ENCODE measurements around the gene PRKCA. TPM values are rescaled to one million over a fixed set of nuclear protein-coding genes. Genes with fewer than 3 reads are reported as not detected.
A peak's percentile ranks its signal among the peaks of the same experiment; 100 is the strongest.

PRKCA gene
- total and polyA plus RNA-seq, 4 experiments from 2014 or later: 1.1 to 107 (median 56.1) TPM

DNA sequence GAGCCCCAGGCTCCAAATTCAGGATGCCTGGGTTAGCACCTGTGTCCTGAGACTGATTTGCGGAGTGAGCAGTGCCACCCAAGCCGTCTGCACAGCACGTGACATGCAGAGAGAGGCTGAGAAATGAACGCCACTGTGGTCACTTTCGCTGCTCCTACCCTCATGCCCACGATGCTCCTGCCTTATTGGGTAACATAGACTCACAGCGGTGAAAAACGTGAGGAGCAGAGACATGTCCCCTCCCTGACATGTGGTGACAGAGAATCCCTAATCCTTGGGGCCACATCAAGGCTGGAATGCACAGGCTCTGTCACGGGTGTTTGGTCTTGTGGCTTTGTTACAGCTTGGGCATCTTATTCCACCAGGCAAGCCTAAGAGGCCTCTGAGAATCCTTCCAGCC lies 480.4 kb downstream of the PRKCA start:
- no peaks in the 10 kb centered on the region for H3K9me3 Mint-ChIP-seq
- ChIA-PET POLR2A (ENCODE audit: partially characterized antibody) (no interaction called here), CTCF (ENCODE audit: partially characterized antibody) (no interaction called here)
- Histone ChIP-seq H3K9me3 (ENCODE audit: control insufficient read depth in 1 of 2, low read length in 2 of 2) (no peaks in the 10 kb centered on the region), H3K36me3 (ENCODE audit: insufficient read depth, low read length) (peaks cover 12% of the 10 kb centered on the region), H3K27ac (ENCODE audit: low read depth, low read length) (no peak overlapping the region), H3K27me3 (ENCODE audit: insufficient read depth, low read length) (no peaks in the 10 kb centered on the region), H3K4me3 (ENCODE audit: low read length in 2 of 2) (no peak overlapping the region), H3K4me1 (ENCODE audit: insufficient read depth, low read length) (no peaks in the 10 kb centered on the region)
- H3K36me3 Mint-ChIP-seq: peaks cover 40 to 41% of the 10 kb centered on the region in 2 donors
- peaks cover 0 to 4% (median under 1%) of the 10 kb centered on the region in 4 donors for H3K4me1 Mint-ChIP-seq
- DNase-seq: no peak
- peak overlapping the region in 1 of 8 donors; percentile 45 for H3K4me3 Mint-ChIP-seq
- H3K27me3 Mint-ChIP-seq: no peaks in the 10 kb centered on the region
- H3K27ac Mint-ChIP-seq: no peak overlapping the region
- intact Hi-C loops (cut with micrococcal nuclease): no loop called here

DNA sequence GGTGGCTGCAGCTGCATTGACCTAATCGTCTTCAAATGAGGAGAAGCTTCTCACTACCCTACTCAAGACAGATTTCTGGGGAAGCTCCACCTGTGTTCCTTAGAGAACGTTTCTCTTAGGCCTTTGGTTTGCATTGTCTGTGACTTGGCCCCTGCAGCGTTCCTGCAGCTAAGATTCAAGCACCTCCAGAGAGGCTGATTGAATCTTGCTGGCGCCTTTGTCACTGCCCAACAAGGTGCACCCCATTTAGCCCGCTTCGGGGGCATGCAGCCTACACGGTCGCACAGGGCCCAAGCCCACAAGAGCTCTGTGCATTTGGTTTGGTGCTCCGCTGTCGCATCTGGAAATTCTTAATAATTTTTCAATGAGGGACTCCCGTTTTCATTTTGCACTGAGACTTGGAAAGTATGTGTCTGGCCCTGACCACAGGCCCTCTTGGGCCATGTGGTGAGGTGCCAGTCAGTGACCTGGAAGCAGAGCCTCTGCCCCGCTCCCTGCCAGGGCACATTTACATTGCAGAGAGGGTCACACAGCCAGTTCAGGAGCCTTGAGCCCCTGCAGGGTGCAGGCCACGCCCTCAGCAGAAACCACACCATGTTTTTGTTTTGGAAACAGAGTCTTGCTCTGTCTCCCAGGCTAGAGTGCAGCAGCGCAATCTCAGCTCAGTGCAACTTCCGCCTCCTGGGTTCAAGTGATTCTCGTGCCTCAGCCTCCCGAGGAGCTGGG lies 481.4 kb downstream of the PRKCA start:
- CTCF ChIA-PET (ENCODE audit: partially characterized antibody): no interaction called here
- POLR2A ChIA-PET (ENCODE audit: partially characterized antibody): no interaction called here
- intact Hi-C loops (cut with micrococcal nuclease): no loop called here

DNA sequence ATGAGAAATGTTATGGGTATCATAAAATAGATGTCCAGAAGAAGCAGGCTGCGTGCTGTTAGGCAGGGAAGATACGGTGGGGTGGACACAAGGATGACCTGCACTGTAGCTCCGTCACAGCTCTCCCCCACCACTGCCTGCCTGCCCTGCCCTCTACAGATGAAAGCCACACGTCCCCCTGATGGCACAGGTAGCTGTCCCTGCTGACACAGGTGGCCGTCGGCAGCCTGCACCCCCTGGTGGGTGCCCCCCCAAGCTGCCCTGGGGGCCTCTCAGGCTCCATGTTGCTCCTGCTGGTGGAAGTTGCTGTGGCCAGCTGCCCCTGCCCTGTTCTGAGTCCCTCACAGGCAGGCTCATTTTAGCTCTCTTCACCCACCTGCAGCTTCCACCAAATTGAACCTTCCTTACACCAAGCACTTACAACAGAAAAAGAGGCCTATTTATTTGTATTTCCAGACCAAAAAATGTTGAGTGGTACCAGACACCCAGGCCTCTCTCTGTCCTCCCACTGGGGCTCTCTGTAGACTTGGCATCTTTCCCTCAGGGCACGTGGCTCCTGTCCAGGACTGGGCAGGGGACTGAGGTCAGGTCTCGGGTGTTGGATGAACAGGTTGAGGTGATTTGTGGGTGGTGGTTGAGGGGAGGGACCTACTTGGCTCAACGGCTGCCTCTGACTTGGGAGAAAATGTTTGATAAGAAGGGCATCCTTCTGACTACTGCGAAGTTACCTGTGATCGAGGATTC lies 482.4 kb downstream of the PRKCA start:
- Histone ChIP-seq H3K27me3 (ENCODE audit: insufficient read depth, low read length) (no peaks in the 10 kb centered on the region), H3K4me3 (ENCODE audit: low read length in 2 of 2) (no peak overlapping the region), H3K27ac (ENCODE audit: low read depth, low read length) (no peak overlapping the region), H3K36me3 (ENCODE audit: insufficient read depth, low read length) (peaks cover 26% of the 10 kb centered on the region), H3K4me1 (ENCODE audit: insufficient read depth, low read length) (no peaks in the 10 kb centered on the region), H3K9me3 (ENCODE audit: control insufficient read depth in 1 of 2, low read length in 2 of 2) (no peaks in the 10 kb centered on the region)
- Mint-ChIP-seq H3K27me3 (no peaks in the 10 kb centered on the region), H3K9me3 (no peaks in the 10 kb centered on the region), H3K36me3 (peaks cover 46 to 52% of the 10 kb centered on the region in 2 donors), H3K4me1 (peaks cover 0 to 4% (median 2%) of the 10 kb centered on the region in 4 donors), H3K27ac (peak overlapping the region in 1 of 7 donors; percentile 49), H3K4me3 (no peak overlapping the region)
- CTCF ChIA-PET (ENCODE audit: partially characterized antibody): no interaction called here
- intact Hi-C loops (cut with micrococcal nuclease): no loop called here
- POLR2A ChIA-PET (ENCODE audit: partially characterized antibody): no interaction called here
- no peak for DNase-seq

More for the DNA sequence above, 481.4 kb downstream of the PRKCA start:
- no peak for DNase-seq
- H3K27me3 Mint-ChIP-seq: no peaks in the 10 kb centered on the region
- Histone ChIP-seq H3K9me3 (ENCODE audit: control insufficient read depth in 1 of 2, low read length in 2 of 2) (no peaks in the 10 kb centered on the region), H3K4me1 (ENCODE audit: insufficient read depth, low read length) (no peaks in the 10 kb centered on the region), H3K27ac (ENCODE audit: low read depth, low read length) (no peak overlapping the region), H3K36me3 (ENCODE audit: insufficient read depth, low read length) (peaks cover 22% of the 10 kb centered on the region), H3K27me3 (ENCODE audit: insufficient read depth, low read length) (no peaks in the 10 kb centered on the region), H3K4me3 (ENCODE audit: low read length in 2 of 2) (no peak overlapping the region)
- H3K4me1 Mint-ChIP-seq: peaks cover 0 to 4% (median 2%) of the 10 kb centered on the region in 4 donors
- H3K27ac Mint-ChIP-seq: peak overlapping the region in 1 of 7 donors; percentile 53
- H3K9me3 Mint-ChIP-seq: no peaks in the 10 kb centered on the region
- H3K4me3 Mint-ChIP-seq: no peak overlapping the region
- H3K36me3 Mint-ChIP-seq: peaks cover 47 to 48% of the 10 kb centered on the region in 2 donors

DNA sequence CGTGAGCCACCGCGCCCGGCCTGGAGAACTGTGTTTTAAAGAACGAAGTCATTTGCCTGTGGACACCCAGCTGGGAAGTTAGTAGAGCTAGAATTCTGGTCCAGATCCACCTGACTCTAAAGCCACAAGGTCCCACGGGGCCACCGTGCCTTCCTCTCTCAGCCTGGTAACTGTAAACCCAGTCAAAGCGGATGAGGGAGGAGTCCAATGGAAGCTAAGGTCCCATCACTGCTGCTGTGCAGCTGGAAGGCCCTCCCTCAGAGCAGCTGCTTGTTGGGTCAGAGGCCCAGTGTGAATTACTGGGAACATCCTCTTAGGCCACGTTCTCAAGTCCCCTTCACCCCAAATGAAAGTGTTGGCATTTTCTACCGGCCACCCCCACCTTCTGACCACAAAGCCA lies 483.7 kb downstream of the PRKCA start:
- H3K4me1 ChIP-seq (ENCODE audit: insufficient read depth, low read length): no peaks in the 10 kb centered on the region
- Mint-ChIP-seq H3K36me3 (peaks cover 52 to 62% of the 10 kb centered on the region in 2 donors), H3K4me3 (no peak overlapping the region), H3K27ac (peak overlapping the region in 1 of 7 donors; percentile 57), H3K4me1 (peaks cover 0 to 4% (median 2%) of the 10 kb centered on the region in 4 donors), H3K9me3 (no peaks in the 10 kb centered on the region), H3K27me3 (no peaks in the 10 kb centered on the region)
- intact Hi-C loops (cut with micrococcal nuclease): no loop called here
- H3K36me3 ChIP-seq (ENCODE audit: insufficient read depth, low read length): peaks cover 30% of the 10 kb centered on the region
- CTCF ChIA-PET (ENCODE audit: partially characterized antibody): interaction anchor here (1.4 kb wide), 1 partner anchor 10 kb away, joined by 3 read pairs; no protein-coding TSS in a partner anchor
- no peak for DNase-seq
- H3K9me3 ChIP-seq (ENCODE audit: control insufficient read depth in 1 of 2, low read length in 2 of 2): no peaks in the 10 kb centered on the region
- POLR2A ChIA-PET (ENCODE audit: partially characterized antibody): no interaction called here
- H3K4me3 ChIP-seq (ENCODE audit: low read length in 2 of 2): no peak overlapping the region
- H3K27ac ChIP-seq (ENCODE audit: low read depth, low read length): no peak overlapping the region
- no peaks in the 10 kb centered on the region for H3K27me3 ChIP-seq (ENCODE audit: insufficient read depth, low read length)

DNA sequence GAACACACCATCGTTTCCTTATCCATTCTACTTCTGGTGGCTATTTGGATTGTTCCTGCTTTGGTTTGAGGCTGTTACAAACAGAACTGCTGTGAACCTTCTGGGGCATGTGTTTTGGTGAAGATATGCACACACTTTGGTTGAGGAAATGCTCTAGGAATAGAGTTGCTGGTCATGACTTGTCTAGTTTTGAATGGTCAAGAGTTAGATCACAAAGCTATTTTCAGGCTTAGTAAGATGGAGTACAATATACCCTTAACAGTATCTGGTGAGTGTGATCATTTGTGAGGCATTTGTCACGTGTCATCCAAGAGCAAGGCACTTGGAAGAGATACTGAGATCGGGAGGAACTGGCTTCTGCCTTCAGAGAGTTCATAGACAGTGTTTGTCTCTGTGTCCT lies 485.5 kb downstream of the PRKCA start:
- Histone ChIP-seq H3K36me3 (ENCODE audit: insufficient read depth, low read length) (peaks cover 34% of the 10 kb centered on the region), H3K9me3 (ENCODE audit: control insufficient read depth in 1 of 2, low read length in 2 of 2) (no peaks in the 10 kb centered on the region), H3K4me3 (ENCODE audit: low read length in 2 of 2) (no peak overlapping the region), H3K4me1 (ENCODE audit: insufficient read depth, low read length) (no peaks in the 10 kb centered on the region), H3K27ac (ENCODE audit: low read depth, low read length) (no peak overlapping the region), H3K27me3 (ENCODE audit: insufficient read depth, low read length) (no peaks in the 10 kb centered on the region)
- intact Hi-C loops (cut with micrococcal nuclease): no loop called here
- ChIA-PET POLR2A (ENCODE audit: partially characterized antibody) (no interaction called here), CTCF (ENCODE audit: partially characterized antibody) (no interaction called here)
- H3K9me3 Mint-ChIP-seq: no peaks in the 10 kb centered on the region
- H3K4me1 Mint-ChIP-seq: peaks cover 0 to 5% (median 2%) of the 10 kb centered on the region in 4 donors
- H3K4me3 Mint-ChIP-seq: no peak overlapping the region
- no peaks in the 10 kb centered on the region for H3K27me3 Mint-ChIP-seq
- no peak for DNase-seq
- H3K36me3 Mint-ChIP-seq: peaks cover 60 to 68% of the 10 kb centered on the region in 2 donors
- H3K27ac Mint-ChIP-seq: no peak overlapping the region

DNA sequence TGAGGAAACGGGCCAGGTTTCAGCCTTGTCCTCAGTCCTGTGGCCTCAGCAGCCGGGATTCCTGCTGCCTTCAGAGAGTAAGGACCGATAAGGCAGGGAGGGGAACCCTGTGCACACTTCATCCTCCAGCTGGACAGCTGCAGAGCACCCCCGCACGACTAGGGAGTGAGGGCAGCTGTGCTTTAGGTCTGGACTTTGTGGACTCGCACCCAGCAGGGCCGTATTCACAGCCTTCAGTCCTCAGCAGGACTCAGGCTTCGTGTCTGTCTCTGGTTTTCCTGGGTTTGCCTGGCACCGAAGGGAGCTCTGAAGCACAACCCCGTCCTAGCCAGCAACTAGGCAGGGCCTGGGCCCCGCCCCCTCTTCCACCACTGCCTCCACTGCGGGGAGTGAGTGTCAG lies 486.7 kb downstream of the PRKCA start:
- H3K27me3 ChIP-seq (ENCODE audit: insufficient read depth, low read length): no peaks in the 10 kb centered on the region
- intact Hi-C loops (cut with micrococcal nuclease): no loop called here
- H3K36me3 ChIP-seq (ENCODE audit: insufficient read depth, low read length): peaks cover 34% of the 10 kb centered on the region
- Mint-ChIP-seq H3K9me3 (peaks cover 0 to 2% (median 0%) of the 10 kb centered on the region in 8 donors), H3K27me3 (no peaks in the 10 kb centered on the region), H3K36me3 (peaks cover 70 to 79% of the 10 kb centered on the region in 2 donors), H3K4me3 (no peak overlapping the region), H3K27ac (peak overlapping the region in 2 of 7 donors; percentile 51 to 84), H3K4me1 (peaks cover 0 to 5% (median 2%) of the 10 kb centered on the region in 4 donors)
- no peaks in the 10 kb centered on the region for H3K4me1 ChIP-seq (ENCODE audit: insufficient read depth, low read length)
- no peak overlapping the region for H3K4me3 ChIP-seq (ENCODE audit: low read length in 2 of 2)
- H3K27ac ChIP-seq (ENCODE audit: low read depth, low read length): no peak overlapping the region
- no peak for DNase-seq
- CTCF ChIA-PET (ENCODE audit: partially characterized antibody): interaction anchor here (0.6 kb wide), 1 partner anchor 194 kb away, joined by 3 read pairs; no protein-coding TSS in a partner anchor
- POLR2A ChIA-PET (ENCODE audit: partially characterized antibody): no interaction called here
- H3K9me3 ChIP-seq (ENCODE audit: control insufficient read depth in 1 of 2, low read length in 2 of 2): no peaks in the 10 kb centered on the region

DNA sequence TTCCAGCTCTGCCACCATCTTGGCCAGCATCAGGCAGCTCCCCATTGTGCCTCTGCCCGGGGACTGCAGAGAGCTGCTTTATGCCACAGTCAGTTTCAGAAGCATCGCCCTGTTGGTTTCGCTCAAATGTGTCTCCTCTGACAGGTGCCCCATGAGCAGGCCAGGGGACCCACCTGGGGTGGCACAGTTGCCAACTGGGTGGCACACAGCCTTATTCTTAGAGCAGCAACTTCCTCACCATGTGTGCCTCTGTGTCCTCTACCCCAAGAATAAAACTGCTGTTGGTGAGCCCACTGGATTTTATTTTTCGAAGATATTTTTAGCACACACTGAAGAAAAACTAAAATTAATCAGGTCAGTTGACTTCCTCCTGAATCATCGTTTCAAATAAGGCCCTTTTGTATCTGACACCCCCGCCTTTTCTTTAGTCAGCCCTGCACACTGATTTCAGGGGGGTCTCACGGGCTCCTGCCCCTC lies 487.6 kb downstream of the PRKCA start:
- Histone ChIP-seq H3K4me3 (ENCODE audit: low read length in 2 of 2) (no peak overlapping the region), H3K4me1 (ENCODE audit: insufficient read depth, low read length) (no peaks in the 10 kb centered on the region), H3K27me3 (ENCODE audit: insufficient read depth, low read length) (no peaks in the 10 kb centered on the region), H3K36me3 (ENCODE audit: insufficient read depth, low read length) (peaks cover 34% of the 10 kb centered on the region), H3K27ac (ENCODE audit: low read depth, low read length) (no peak overlapping the region), H3K9me3 (ENCODE audit: control insufficient read depth in 1 of 2, low read length in 2 of 2) (no peaks in the 10 kb centered on the region)
- POLR2A ChIA-PET (ENCODE audit: partially characterized antibody): no interaction called here
- CTCF ChIA-PET (ENCODE audit: partially characterized antibody): no interaction called here
- no peak for DNase-seq
- H3K9me3 Mint-ChIP-seq: peaks cover 0 to 2% (median 0%) of the 10 kb centered on the region in 8 donors
- peaks cover 0 to 5% (median 2%) of the 10 kb centered on the region in 4 donors for H3K4me1 Mint-ChIP-seq
- H3K27ac Mint-ChIP-seq: no peak overlapping the region
- no peaks in the 10 kb centered on the region for H3K27me3 Mint-ChIP-seq
- intact Hi-C loops (cut with micrococcal nuclease): no loop called here
- H3K36me3 Mint-ChIP-seq: peaks cover 72 to 83% of the 10 kb centered on the region in 2 donors
- H3K4me3 Mint-ChIP-seq: no peak overlapping the region

Measured in CD4-positive, alpha-beta memory T cell (primary cell).